Measurements from ENCODE around the gene SOCS2.

SOCS2 gene

DNA sequence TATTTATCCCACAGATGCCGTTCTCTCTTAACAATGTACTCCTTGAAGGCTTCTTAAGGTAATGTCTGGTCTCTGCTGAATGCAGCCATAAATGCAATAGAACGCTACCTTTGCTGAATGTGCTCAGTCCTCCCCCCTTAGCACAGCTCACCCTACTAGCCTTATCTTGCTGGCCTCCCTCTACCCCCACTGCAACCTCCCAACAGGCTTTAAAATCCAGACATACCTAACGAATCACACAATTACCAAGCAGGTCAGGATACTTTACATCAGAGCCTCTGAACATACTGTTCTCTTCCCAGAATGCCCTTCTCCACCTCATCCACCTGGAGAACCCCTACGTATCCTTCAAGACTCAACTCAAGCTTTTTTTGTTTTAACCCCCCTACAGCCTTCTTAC is 53.7 kb downstream of the SOCS2 start:
- H3K27ac ChIP-seq: no peak overlapping the region

More for the DNA sequence above, 53.7 kb downstream of the SOCS2 start:
- TF ChIP-seq CTCF (conservative IDR thresholded peaks at IDR 0.05): no peak
